Inferior parietal cortex (tissue), 1 donor: ENCODE measurements around the gene RAP1GAP2.
"Not testable (repeated sequence)": the region's sequence is repeated elsewhere in the genome, so short reads cannot be mapped to it uniquely, and the experiment has no call there.

Experiments
- DNase-seq: peaks from one replicate; pipeline ENCODE4 v3.0.0-alpha.2; 2016; ENCODE audit errors: extremely low spot score

Gene RAP1GAP2

GRCh38 chr17:2814481-2815341 lies 18.5 kb downstream of the RAP1GAP2 start:
- DNase-seq, result no peak

GRCh38 chr17:2815781-2816185 lies 19.5 kb downstream of the RAP1GAP2 start:
- no peak for DNase-seq

GRCh38 chr17:2816688-2817087 lies 20.4 kb downstream of the RAP1GAP2 start:
- DNase-seq, result no peak

GRCh38 chr17:2819294-2819693 lies 23.1 kb downstream of the RAP1GAP2 start:
- not testable (repeated sequence) for DNase-seq

- DNase-seq, result no peak
Measured at GRCh38 chr17:2819921-2820501, 23.8 kb downstream of the RAP1GAP2 start.

- DNase-seq, result no peak
Measured at GRCh38 chr17:2821868-2822267, 25.6 kb downstream of the RAP1GAP2 start.

GRCh38 chr17:2822358-2822757 lies 26.1 kb downstream of the RAP1GAP2 start:
- no peak for DNase-seq

- DNase-seq, result peak; percentile 30
Measured at GRCh38 chr17:2825253-2825970, 29.2 kb downstream of the RAP1GAP2 start.

- DNase-seq, result peak; percentile 51
Measured at GRCh38 chr17:2828397-2829038, 32.3 kb downstream of the RAP1GAP2 start.

GRCh38 chr17:2830678-2831077 lies 34.4 kb downstream of the RAP1GAP2 start:
- no peak for DNase-seq

- DNase-seq, result no peak
Measured at GRCh38 chr17:2835780-2836179, 39.5 kb downstream of the RAP1GAP2 start.

- no peak for DNase-seq
Measured at GRCh38 chr17:2837147-2837561, 40.9 kb downstream of the RAP1GAP2 start.

GRCh38 chr17:2841606-2842005 lies 45.4 kb downstream of the RAP1GAP2 start:
- no peak for DNase-seq

GRCh38 chr17:2842464-2842863 lies 46.2 kb downstream of the RAP1GAP2 start:
- DNase-seq, result no peak

GRCh38 chr17:2844416-2844815 lies 48.2 kb downstream of the RAP1GAP2 start:
- no peak for DNase-seq

- no peak for DNase-seq
Measured at GRCh38 chr17:2847381-2848333, 51.4 kb downstream of the RAP1GAP2 start.

GRCh38 chr17:2849327-2849670 lies 53.1 kb downstream of the RAP1GAP2 start:
- DNase-seq, result no peak

GRCh38 chr17:2850991-2851390 lies 54.8 kb downstream of the RAP1GAP2 start:
- DNase-seq, result no peak

- no peak for DNase-seq
Measured at GRCh38 chr17:2851615-2852014, 55.4 kb downstream of the RAP1GAP2 start.

- DNase-seq, result no peak
Measured at GRCh38 chr17:2852221-2852620, 56.0 kb downstream of the RAP1GAP2 start.

- DNase-seq, result no peak
Measured at GRCh38 chr17:2852729-2853282, 56.6 kb downstream of the RAP1GAP2 start.
